HUES48 (cell line): Measurements from ENCODE around the gene FBXO28.

Source experiments
- H3K27ac ChIP-seq: one replicate; pipeline ENCODE4 v1.7.0; 2013; ENCODE audit warnings: low read depth, low read length, inconsistent platforms
- H3K27me3 ChIP-seq: 2 replicates; pipeline ENCODE4 v1.6.1; 2013; ENCODE audit warnings: mild to moderate bottlenecking, low read length; ENCODE audit not compliant: control insufficient read depth, insufficient read depth
- H3K36me3 ChIP-seq: 2 replicates; pipeline ENCODE4 v1.6.1; 2013; ENCODE audit warnings: low read length; ENCODE audit not compliant: control insufficient read depth, insufficient read depth
- H3K4me1 ChIP-seq: 2 replicates; pipeline ENCODE4 v1.6.1; 2013; ENCODE audit warnings: mild to moderate bottlenecking, low read length; ENCODE audit not compliant: control insufficient read depth, insufficient read depth
- H3K4me3 ChIP-seq: 2 replicates; pipeline ENCODE4 v1.5.1; 2013; ENCODE audit warnings: mild to moderate bottlenecking, low read depth, low read length
- H3K9ac ChIP-seq: 2 replicates; pipeline ENCODE4 v1.6.1; 2013; ENCODE audit warnings: mild to moderate bottlenecking, low read depth, low read length, moderate library complexity
- H3K9me3 ChIP-seq: 2 replicates; pipeline ENCODE4 v1.6.1; 2013; ENCODE audit warnings: low read length; ENCODE audit not compliant: control insufficient read depth, insufficient read depth

Gene FBXO28

GRCh38 chr1:224151117-224151516 lies 37.2 kb downstream of the FBXO28 start:
- Histone ChIP-seq H3K4me1 (no peaks in the 10 kb centered on the region), H3K9ac (no peak overlapping the region), H3K4me3 (no peak overlapping the region)

GRCh38 chr1:224157316-224157715 lies 43.4 kb downstream of the FBXO28 start:
- Histone ChIP-seq H3K9ac (no peak overlapping the region), H3K4me1 (no peaks in the 10 kb centered on the region), H3K9me3 (no peaks in the 10 kb centered on the region), H3K27me3 (no peaks in the 10 kb centered on the region), H3K27ac (no peak overlapping the region), H3K36me3 (peaks cover 72% of the 10 kb centered on the region), H3K4me3 (no peak overlapping the region)

More at GRCh38 chr1:224151117-224151516, 37.2 kb downstream of the FBXO28 start:
- H3K27me3 ChIP-seq: no peaks in the 10 kb centered on the region
- no peaks in the 10 kb centered on the region for H3K9me3 ChIP-seq
- peaks cover 37% of the 10 kb centered on the region for H3K36me3 ChIP-seq
- H3K27ac ChIP-seq: no peak overlapping the region

GRCh38 chr1:224159541-224159940 lies 45.6 kb downstream of the FBXO28 start:
- Histone ChIP-seq H3K27ac (no peak overlapping the region), H3K9ac (no peak overlapping the region), H3K4me3 (no peak overlapping the region), H3K27me3 (no peaks in the 10 kb centered on the region), H3K4me1 (peaks cover 10% of the 10 kb centered on the region), H3K36me3 (peaks cover 58% of the 10 kb centered on the region), H3K9me3 (no peaks in the 10 kb centered on the region)

- Histone ChIP-seq H3K9ac (no peak overlapping the region), H3K9me3 (no peaks in the 10 kb centered on the region), H3K4me3 (no peak overlapping the region), H3K4me1 (peaks cover 13% of the 10 kb centered on the region), H3K27ac (no peak overlapping the region), H3K27me3 (no peaks in the 10 kb centered on the region), H3K36me3 (peaks cover 58% of the 10 kb centered on the region)
Measured at GRCh38 chr1:224160171-224160682, 46.3 kb downstream of the FBXO28 start.

- H3K4me1 ChIP-seq: peaks cover 13% of the 10 kb centered on the region
- no peaks in the 10 kb centered on the region for H3K27me3 ChIP-seq
- no peak overlapping the region for H3K4me3 ChIP-seq
- no peaks in the 10 kb centered on the region for H3K9me3 ChIP-seq
- H3K36me3 ChIP-seq: peaks cover 37% of the 10 kb centered on the region
- H3K9ac ChIP-seq: no peak overlapping the region
- H3K27ac ChIP-seq: no peak overlapping the region
Measured at GRCh38 chr1:224162768-224163167, 48.9 kb downstream of the FBXO28 start.

GRCh38 chr1:224163311-224163710 lies 49.4 kb downstream of the FBXO28 start:
- H3K4me3 ChIP-seq: no peak overlapping the region
- H3K27ac ChIP-seq: peak overlapping the region; percentile 47
- H3K4me1 ChIP-seq: peaks cover 13% of the 10 kb centered on the region
- H3K27me3 ChIP-seq: no peaks in the 10 kb centered on the region
- peaks cover 31% of the 10 kb centered on the region for H3K36me3 ChIP-seq
- H3K9me3 ChIP-seq: no peaks in the 10 kb centered on the region
- H3K9ac ChIP-seq: no peak overlapping the region

- peaks cover 25% of the 10 kb centered on the region for H3K4me1 ChIP-seq
- no peaks in the 10 kb centered on the region for H3K36me3 ChIP-seq
- H3K4me3 ChIP-seq: no peak overlapping the region
- no peaks in the 10 kb centered on the region for H3K9me3 ChIP-seq
- H3K27ac ChIP-seq: no peak overlapping the region
- H3K27me3 ChIP-seq: no peaks in the 10 kb centered on the region
- no peak overlapping the region for H3K9ac ChIP-seq
Measured at GRCh38 chr1:224168859-224169380, 55.0 kb downstream of the FBXO28 start.

GRCh38 chr1:224169718-224170270 lies 55.9 kb downstream of the FBXO28 start:
- Histone ChIP-seq H3K9me3 (no peaks in the 10 kb centered on the region), H3K4me1 (peaks cover 17% of the 10 kb centered on the region), H3K27ac (no peak overlapping the region), H3K27me3 (no peaks in the 10 kb centered on the region), H3K9ac (no peak overlapping the region), H3K4me3 (no peak overlapping the region), H3K36me3 (no peaks in the 10 kb centered on the region)

GRCh38 chr1:224170343-224170742 lies 56.4 kb downstream of the FBXO28 start:
- H3K27ac ChIP-seq: no peak overlapping the region
- H3K4me3 ChIP-seq: no peak overlapping the region
- no peaks in the 10 kb centered on the region for H3K9me3 ChIP-seq
- no peaks in the 10 kb centered on the region for H3K27me3 ChIP-seq
- peaks cover 16% of the 10 kb centered on the region for H3K4me1 ChIP-seq
- H3K36me3 ChIP-seq: no peaks in the 10 kb centered on the region
- no peak overlapping the region for H3K9ac ChIP-seq

- H3K36me3 ChIP-seq: no peaks in the 10 kb centered on the region
- no peak overlapping the region for H3K27ac ChIP-seq
- H3K9ac ChIP-seq: no peak overlapping the region
- H3K27me3 ChIP-seq: no peaks in the 10 kb centered on the region
- H3K9me3 ChIP-seq: no peaks in the 10 kb centered on the region
- H3K4me3 ChIP-seq: no peak overlapping the region
- H3K4me1 ChIP-seq: peaks cover 16% of the 10 kb centered on the region
Measured at GRCh38 chr1:224170748-224171478, 57.0 kb downstream of the FBXO28 start.

- Histone ChIP-seq H3K27me3 (no peaks in the 10 kb centered on the region), H3K9ac (no peak overlapping the region), H3K9me3 (no peaks in the 10 kb centered on the region), H3K4me3 (no peak overlapping the region), H3K4me1 (peaks cover 16% of the 10 kb centered on the region), H3K27ac (no peak overlapping the region), H3K36me3 (no peaks in the 10 kb centered on the region)
Measured at GRCh38 chr1:224172229-224172628, 58.3 kb downstream of the FBXO28 start.
